GM18508 (cell line): ENCODE measurements around the gene KRTAP10-8.
"Not testable (repeated sequence)": the region's sequence is repeated elsewhere in the genome, so short reads cannot be mapped to it uniquely, and the experiment has no call there.

Experiments
- ATAC-seq: cut with Tn5 transposase; IDR thresholded peaks from one replicate; pipeline ENCODE4 v1.9.1; 2021; ENCODE audit warnings: moderate number of reproducible peaks; ENCODE audit not compliant: insufficient read depth, unreplicated experiment

Gene KRTAP10-8

GRCh38 chr21:44612029-44612486, at the start of gene KRTAP10-8:
Gene KRTAP10-8, plus strand, starts transcription at chr21:44612079. Its CDS starts 22 bp downstream, at chr21:44612101.
- no peak for ATAC-seq

GRCh38 chr21:44564099-44564498, 47.8 kb upstream of the KRTAP10-8 start:
- ATAC-seq, result no peak

GRCh38 chr21:44564886-44565598, 46.8 kb upstream of the KRTAP10-8 start:
- ATAC-seq, result no peak

- no peak for ATAC-seq
These were observed 45.5 kb upstream of the KRTAP10-8 start for GRCh38 chr21:44566403-44566802.

- no peak for ATAC-seq
These were observed 44.3 kb upstream of the KRTAP10-8 start for GRCh38 chr21:44567481-44568171.

GRCh38 chr21:44568261-44568660, 43.6 kb upstream of the KRTAP10-8 start:
- ATAC-seq, result no peak

GRCh38 chr21:44568667-44569556, 43.0 kb upstream of the KRTAP10-8 start:
- no peak for ATAC-seq

GRCh38 chr21:44569861-44570517, 41.9 kb upstream of the KRTAP10-8 start:
- no peak for ATAC-seq

GRCh38 chr21:44571296-44571695, 40.6 kb upstream of the KRTAP10-8 start:
- ATAC-seq, result no peak

- ATAC-seq, result no peak
These were observed 39.8 kb upstream of the KRTAP10-8 start for GRCh38 chr21:44571844-44572782.

- no peak for ATAC-seq
These were observed 38.8 kb upstream of the KRTAP10-8 start for GRCh38 chr21:44572959-44573583.

- ATAC-seq, result not testable (repeated sequence)
These were observed 38.0 kb upstream of the KRTAP10-8 start, which contains the start of gene KRTAP10-4 for GRCh38 chr21:44573630-44574456. Gene KRTAP10-4, plus strand, starts transcription at chr21:44573729. Its CDS starts 30 bp downstream, at chr21:44573759.

- no peak for ATAC-seq
These were observed 37.2 kb upstream of the KRTAP10-8 start for GRCh38 chr21:44574457-44575306.

GRCh38 chr21:44575307-44576024, 36.4 kb upstream of the KRTAP10-8 start:
- ATAC-seq, result no peak

GRCh38 chr21:44576025-44576420, 35.9 kb upstream of the KRTAP10-8 start:
- ATAC-seq, result no peak

- ATAC-seq, result no peak
These were observed 33.4 kb upstream of the KRTAP10-8 start for GRCh38 chr21:44578371-44579055.
